ENCODE data around the gene HEATR3.

DNA sequence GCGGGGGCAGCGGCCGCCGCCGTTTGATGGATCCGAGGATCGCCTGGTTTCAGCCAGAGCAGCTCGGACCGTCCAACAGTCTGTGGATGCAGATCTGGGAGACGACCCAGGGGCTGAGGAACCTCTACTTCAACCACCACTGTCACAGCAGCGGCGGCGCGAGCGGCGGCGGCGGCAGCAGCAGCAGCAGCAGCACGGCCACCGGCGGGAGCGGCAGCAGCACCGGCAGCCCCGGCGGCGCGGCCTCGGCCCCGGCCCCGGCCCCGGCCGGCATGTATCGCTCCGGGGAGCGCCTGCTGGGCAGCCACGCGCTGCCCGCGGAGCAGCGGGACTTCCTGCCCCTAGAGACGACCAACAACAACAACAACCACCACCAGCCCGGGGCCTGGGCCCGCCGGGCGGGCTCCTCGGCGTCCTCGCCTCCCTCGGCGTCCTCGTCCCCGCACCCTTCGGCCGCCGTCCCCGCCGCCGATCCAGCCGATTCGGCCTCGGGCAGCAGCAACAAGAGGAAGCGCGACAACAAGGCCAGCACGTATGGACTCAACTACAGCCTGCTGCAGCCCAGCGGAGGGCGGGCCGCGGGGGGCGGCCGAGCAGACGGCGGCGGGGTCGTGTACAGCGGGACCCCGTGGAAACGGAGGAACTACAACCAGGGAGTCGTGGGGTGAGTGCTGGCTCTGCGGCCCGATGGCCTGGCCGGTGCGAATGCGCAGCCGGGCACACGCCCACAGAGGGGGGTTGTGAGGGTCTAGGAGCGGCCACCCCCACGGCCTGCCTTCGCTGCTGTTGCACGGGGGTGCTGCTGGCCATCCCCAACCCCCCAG, 88.0 kb downstream of the HEATR3 start:
- TF ChIP-seq RELA (CRISPR knock-in tag; IDR thresholded peaks at IDR 0.05; ENCODE audit: borderline replicate concordance), result no peak
- TF ChIP-seq, protein P1, sequence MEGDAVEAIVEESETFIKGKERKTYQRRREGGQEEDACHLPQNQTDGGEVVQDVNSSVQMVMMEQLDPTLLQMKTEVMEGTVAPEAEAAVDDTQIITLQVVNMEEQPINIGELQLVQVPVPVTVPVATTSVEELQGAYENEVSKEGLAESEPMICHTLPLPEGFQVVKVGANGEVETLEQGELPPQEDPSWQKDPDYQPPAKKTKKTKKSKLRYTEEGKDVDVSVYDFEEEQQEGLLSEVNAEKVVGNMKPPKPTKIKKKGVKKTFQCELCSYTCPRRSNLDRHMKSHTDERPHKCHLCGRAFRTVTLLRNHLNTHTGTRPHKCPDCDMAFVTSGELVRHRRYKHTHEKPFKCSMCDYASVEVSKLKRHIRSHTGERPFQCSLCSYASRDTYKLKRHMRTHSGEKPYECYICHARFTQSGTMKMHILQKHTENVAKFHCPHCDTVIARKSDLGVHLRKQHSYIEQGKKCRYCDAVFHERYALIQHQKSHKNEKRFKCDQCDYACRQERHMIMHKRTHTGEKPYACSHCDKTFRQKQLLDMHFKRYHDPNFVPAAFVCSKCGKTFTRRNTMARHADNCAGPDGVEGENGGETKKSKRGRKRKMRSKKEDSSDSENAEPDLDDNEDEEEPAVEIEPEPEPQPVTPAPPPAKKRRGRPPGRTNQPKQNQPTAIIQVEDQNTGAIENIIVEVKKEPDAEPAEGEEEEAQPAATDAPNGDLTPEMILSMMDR (IDR thresholded peaks at IDR 0.05), result no peak
- no peak for TF ChIP-seq SP1 (CRISPR knock-in tag; conservative IDR thresholded peaks at IDR 0.05)
- no peak for TF ChIP-seq JUN (CRISPR knock-in tag; IDR thresholded peaks at IDR 0.05)
- TF ChIP-seq, protein P2, sequence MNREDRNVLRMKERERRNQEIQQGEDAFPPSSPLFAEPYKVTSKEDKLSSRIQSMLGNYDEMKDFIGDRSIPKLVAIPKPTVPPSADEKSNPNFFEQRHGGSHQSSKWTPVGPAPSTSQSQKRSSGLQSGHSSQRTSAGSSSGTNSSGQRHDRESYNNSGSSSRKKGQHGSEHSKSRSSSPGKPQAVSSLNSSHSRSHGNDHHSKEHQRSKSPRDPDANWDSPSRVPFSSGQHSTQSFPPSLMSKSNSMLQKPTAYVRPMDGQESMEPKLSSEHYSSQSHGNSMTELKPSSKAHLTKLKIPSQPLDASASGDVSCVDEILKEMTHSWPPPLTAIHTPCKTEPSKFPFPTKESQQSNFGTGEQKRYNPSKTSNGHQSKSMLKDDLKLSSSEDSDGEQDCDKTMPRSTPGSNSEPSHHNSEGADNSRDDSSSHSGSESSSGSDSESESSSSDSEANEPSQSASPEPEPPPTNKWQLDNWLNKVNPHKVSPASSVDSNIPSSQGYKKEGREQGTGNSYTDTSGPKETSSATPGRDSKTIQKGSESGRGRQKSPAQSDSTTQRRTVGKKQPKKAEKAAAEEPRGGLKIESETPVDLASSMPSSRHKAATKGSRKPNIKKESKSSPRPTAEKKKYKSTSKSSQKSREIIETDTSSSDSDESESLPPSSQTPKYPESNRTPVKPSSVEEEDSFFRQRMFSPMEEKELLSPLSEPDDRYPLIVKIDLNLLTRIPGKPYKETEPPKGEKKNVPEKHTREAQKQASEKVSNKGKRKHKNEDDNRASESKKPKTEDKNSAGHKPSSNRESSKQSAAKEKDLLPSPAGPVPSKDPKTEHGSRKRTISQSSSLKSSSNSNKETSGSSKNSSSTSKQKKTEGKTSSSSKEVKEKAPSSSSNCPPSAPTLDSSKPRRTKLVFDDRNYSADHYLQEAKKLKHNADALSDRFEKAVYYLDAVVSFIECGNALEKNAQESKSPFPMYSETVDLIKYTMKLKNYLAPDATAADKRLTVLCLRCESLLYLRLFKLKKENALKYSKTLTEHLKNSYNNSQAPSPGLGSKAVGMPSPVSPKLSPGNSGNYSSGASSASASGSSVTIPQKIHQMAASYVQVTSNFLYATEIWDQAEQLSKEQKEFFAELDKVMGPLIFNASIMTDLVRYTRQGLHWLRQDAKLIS (CRISPR knock-in tag; IDR thresholded peaks at IDR 0.05; ENCODE audit: borderline replicate concordance), result no peak
